Measurements from ENCODE around the gene PCSK4.

The PCSK4 gene

GRCh38 chr19:1507192-1507660, 17.1 kb upstream of the PCSK4 start:
- TF ChIP-seq ZFP3 (CRISPR knock-in tag; IDR thresholded peaks at IDR 0.05), result no peak
- TF ChIP-seq CSRNP3 (CRISPR knock-in tag; IDR thresholded peaks at IDR 0.05), result no peak
- TF ChIP-seq CSDC2 (CRISPR knock-in tag; IDR thresholded peaks at IDR 0.05), result no peak
- no peak for TF ChIP-seq TSHZ2 (CRISPR knock-in tag; IDR thresholded peaks at IDR 0.05)
- no peak for TF ChIP-seq ZNF8 (CRISPR knock-in tag; IDR thresholded peaks at IDR 0.05)
- no peak for TF ChIP-seq ESRRG (CRISPR knock-in tag; IDR thresholded peaks at IDR 0.05)
- TF ChIP-seq RARB (CRISPR knock-in tag; IDR thresholded peaks at IDR 0.05), result no peak
- no peak for TF ChIP-seq ZFP30 (CRISPR knock-in tag; IDR thresholded peaks at IDR 0.05)
- no peak for TF ChIP-seq POU6F1 (CRISPR knock-in tag; IDR thresholded peaks at IDR 0.05; ENCODE audit: borderline replicate concordance, low read depth)
- no peak for TF ChIP-seq GLIS3 (CRISPR knock-in tag; IDR thresholded peaks at IDR 0.05)
- TF ChIP-seq SNAI2 (CRISPR knock-in tag; IDR thresholded peaks at IDR 0.05), result no peak
- no peak for TF ChIP-seq ARNTL (CRISPR knock-in tag; IDR thresholded peaks at IDR 0.05; ENCODE audit: borderline replicate concordance, low read depth)
- no peak for TF ChIP-seq ISL1 (CRISPR knock-in tag; IDR thresholded peaks at IDR 0.05)
- TF ChIP-seq ZNF565 (CRISPR knock-in tag; conservative IDR thresholded peaks at IDR 0.05; ENCODE audit: low read depth), result no peak
- no peak for TF ChIP-seq TOX (CRISPR knock-in tag; IDR thresholded peaks at IDR 0.05; ENCODE audit: borderline replicate concordance)
- ATAC-seq, result no peak

GRCh38 chr19:1505991-1506881, 16.1 kb upstream of the PCSK4 start:
- TF ChIP-seq OSR1 (CRISPR knock-in tag; IDR thresholded peaks at IDR 0.05), result no peak
- no peak for TF ChIP-seq ZFP3 (CRISPR knock-in tag; IDR thresholded peaks at IDR 0.05)
- no peak for TF ChIP-seq ZNF565 (CRISPR knock-in tag; conservative IDR thresholded peaks at IDR 0.05; ENCODE audit: low read depth)
- no peak for TF ChIP-seq CSDC2 (CRISPR knock-in tag; IDR thresholded peaks at IDR 0.05)
- no peak for TF ChIP-seq BACH2 (CRISPR knock-in tag; IDR thresholded peaks at IDR 0.05; ENCODE audit: borderline replicate concordance)
- TF ChIP-seq ZNF8 (CRISPR knock-in tag; IDR thresholded peaks at IDR 0.05), result no peak
- no peak for TF ChIP-seq ZFP30 (CRISPR knock-in tag; IDR thresholded peaks at IDR 0.05)
- TF ChIP-seq GLIS3 (CRISPR knock-in tag; IDR thresholded peaks at IDR 0.05), result no peak
- no peak for TF ChIP-seq ISL1 (CRISPR knock-in tag; IDR thresholded peaks at IDR 0.05)
- no peak for TF ChIP-seq RARB (CRISPR knock-in tag; IDR thresholded peaks at IDR 0.05)
- TF ChIP-seq ESRRG (CRISPR knock-in tag; IDR thresholded peaks at IDR 0.05), result no peak
- TF ChIP-seq CREB5 (CRISPR knock-in tag; IDR thresholded peaks at IDR 0.05; ENCODE audit: low read depth), result no peak
- TF ChIP-seq ZC3H10 (CRISPR knock-in tag; IDR thresholded peaks at IDR 0.05), result no peak
- TF ChIP-seq CSRNP3 (CRISPR knock-in tag; IDR thresholded peaks at IDR 0.05), result no peak
- no peak for TF ChIP-seq TOX (CRISPR knock-in tag; IDR thresholded peaks at IDR 0.05; ENCODE audit: borderline replicate concordance)
- no peak for TF ChIP-seq ZNF70 (CRISPR knock-in tag; IDR thresholded peaks at IDR 0.05)
- TF ChIP-seq POU6F1 (CRISPR knock-in tag; IDR thresholded peaks at IDR 0.05; ENCODE audit: borderline replicate concordance, low read depth), result no peak
- TF ChIP-seq TCF4 (CRISPR knock-in tag; IDR thresholded peaks at IDR 0.05; ENCODE audit: borderline replicate concordance), result no peak
- TF ChIP-seq PPARA (CRISPR knock-in tag; IDR thresholded peaks at IDR 0.05; ENCODE audit: borderline replicate concordance), result no peak
- no peak for TF ChIP-seq SNAI2 (CRISPR knock-in tag; IDR thresholded peaks at IDR 0.05)
- ATAC-seq, result no peak

All from SK-N-SH treated with all-trans-retinoic acid at 6 μM for 48 hours (cell line).